BLaER1 treated with 17β-estradiol and CSF1 and Interleukin-3, amounts not matched to agents 10 nM and 100 nM (cell line): Measurements from ENCODE around the gene TMEM132D.

Source experiments
- H3K27ac ChIP-seq, 11 experiments: shearing (Covaris generic); formaldehyde crosslinking; 2 replicates each; pipeline ENCODE4 v1.8.1; 2022
- H3K27me3 ChIP-seq, 11 experiments: shearing (Covaris generic); formaldehyde crosslinking; 2 replicates each; pipeline ENCODE4 v1.8.1; 2022
- H3K36me3 ChIP-seq, 11 experiments: shearing (Covaris generic); formaldehyde crosslinking; 2 replicates each; pipeline ENCODE4 v1.8.1; 2022
- H3K4me1 ChIP-seq, 10 experiments: shearing (Covaris generic); formaldehyde crosslinking; 2 replicates each; pipeline ENCODE4 v1.8.1; 2022
- H3K4me2 ChIP-seq, 11 experiments: shearing (Covaris generic); formaldehyde crosslinking; 2 replicates each; pipeline ENCODE4 v1.8.1; 2022
- H3K4me3 ChIP-seq, 10 experiments: shearing (Covaris generic); formaldehyde crosslinking; 2 replicates each; pipeline ENCODE4 v1.8.1; 2022
- H3K9ac ChIP-seq, 11 experiments: shearing (Covaris generic); formaldehyde crosslinking; 2 replicates each; pipeline ENCODE4 v1.8.1; 2022
- H3K9me3 ChIP-seq, 11 experiments: shearing (Covaris generic); formaldehyde crosslinking; replicated peaks in 1 of 11; 2 replicates each; pipeline ENCODE4 v1.8.1; 2022
- H4K20me1 ChIP-seq, 11 experiments: shearing (Covaris generic); formaldehyde crosslinking; 2 replicates each; pipeline ENCODE4 v1.8.1; 2022
- Cebpa-rat ChIP-seq, 11 experiments: shearing (Covaris generic); IDR thresholded peaks; 2 replicates each; pipeline ENCODE4 v1.8.1; 2022

TMEM132D gene

GRCh38 chr12:129357233-129357632 is 546.6 kb downstream of the TMEM132D start:
- no peaks in the 10 kb centered on the region for H4K20me1 ChIP-seq
- H3K9me3 ChIP-seq, result no peaks in the 10 kb centered on the region
- H3K36me3 ChIP-seq, result no peaks in the 10 kb centered on the region
- no peaks in the 10 kb centered on the region for H3K4me1 ChIP-seq
- TF ChIP-seq Cebpa-rat (IDR thresholded peaks at IDR 0.05), result no peak
- no peak overlapping the region for H3K9ac ChIP-seq
- H3K27ac ChIP-seq, result no peak overlapping the region
- H3K27me3 ChIP-seq, result no peaks in the 10 kb centered on the region
- no peak overlapping the region for H3K4me2 ChIP-seq
- no peak overlapping the region for H3K4me3 ChIP-seq

GRCh38 chr12:129351481-129351880 is 552.3 kb downstream of the TMEM132D start:
- Histone ChIP-seq H3K9ac (no peak overlapping the region), H3K4me3 (no peak overlapping the region), H3K4me1 (no peaks in the 10 kb centered on the region), H3K27ac (no peak overlapping the region), H4K20me1 (no peaks in the 10 kb centered on the region), H3K4me2 (no peak overlapping the region), H3K36me3 (no peaks in the 10 kb centered on the region), H3K27me3 (no peaks in the 10 kb centered on the region), H3K9me3 (no peaks in the 10 kb centered on the region)
- TF ChIP-seq Cebpa-rat (IDR thresholded peaks at IDR 0.05), result no peak

DNA sequence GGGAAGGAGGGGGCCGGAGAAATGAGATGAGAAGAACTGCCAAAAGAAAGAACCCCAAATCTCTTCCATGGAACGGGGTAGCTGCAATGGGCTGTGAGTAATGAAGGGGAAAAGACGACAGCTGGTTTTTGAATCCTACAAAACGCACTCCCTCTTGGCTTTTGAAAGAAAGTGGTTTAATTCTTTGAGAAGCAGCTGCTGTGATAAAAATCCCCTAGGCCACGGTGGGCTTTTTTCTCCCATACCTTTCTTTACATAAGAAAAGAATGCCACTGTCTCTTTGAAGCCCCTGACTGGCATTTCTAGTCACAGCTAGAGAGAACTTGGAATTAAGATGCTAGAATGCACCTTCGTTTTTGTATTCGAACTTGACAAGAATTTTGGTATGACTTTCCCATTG is 564.5 kb downstream of the TMEM132D start:
- H3K4me2 ChIP-seq, result no peak overlapping the region
- no peak overlapping the region for H3K9ac ChIP-seq
- H3K36me3 ChIP-seq, result no peaks in the 10 kb centered on the region
- no peaks in the 10 kb centered on the region for H3K4me1 ChIP-seq
- no peaks in the 10 kb centered on the region for H4K20me1 ChIP-seq
- H3K27me3 ChIP-seq, result no peaks in the 10 kb centered on the region
- no peak overlapping the region for H3K27ac ChIP-seq
- no peak overlapping the region for H3K4me3 ChIP-seq
- H3K9me3 ChIP-seq, result peaks cover 4 to 17% (median 8%) of the 10 kb centered on the region in 11 experiments; a peak in 18 of 22 replicates
- no peak for TF ChIP-seq Cebpa-rat (IDR thresholded peaks at IDR 0.05)

- H3K9ac ChIP-seq, result no peak overlapping the region
Measured at GRCh38 chr12:129337413-129337812, 566.4 kb downstream of the TMEM132D start.

DNA sequence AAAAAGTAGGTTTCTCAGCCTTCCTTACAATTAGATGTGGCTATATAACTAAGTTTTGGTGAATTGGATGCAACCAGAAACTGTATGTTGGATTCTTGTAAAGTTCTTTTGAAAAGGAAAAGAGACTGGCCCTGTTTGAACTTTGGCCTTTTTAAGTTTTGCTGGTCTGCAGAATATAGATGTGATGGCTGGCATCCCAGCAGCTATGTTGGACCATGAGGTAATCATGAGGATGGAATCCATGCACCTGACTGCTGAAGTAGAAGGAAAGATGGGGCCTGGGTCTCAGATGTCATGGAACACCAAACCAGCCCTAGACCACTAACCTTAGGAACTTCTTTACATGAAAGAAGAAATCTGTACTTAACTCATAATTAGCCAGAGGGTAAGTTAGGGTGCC is 568.1 kb downstream of the TMEM132D start:
- Histone ChIP-seq H3K4me3 (no peak overlapping the region), H3K4me1 (peaks cover 0 to 11% (median 9%) of the 10 kb centered on the region in 10 experiments; a peak in 10 of 20 replicates), H3K9ac (no peak overlapping the region), H3K27me3 (no peaks in the 10 kb centered on the region), H4K20me1 (no peaks in the 10 kb centered on the region), H3K4me2 (no peak overlapping the region), H3K27ac (no peak overlapping the region), H3K36me3 (no peaks in the 10 kb centered on the region), H3K9me3 (peaks cover 5 to 20% (median 13%) of the 10 kb centered on the region in 11 experiments; a peak in 20 of 22 replicates)
- no peak for TF ChIP-seq Cebpa-rat (IDR thresholded peaks at IDR 0.05)

More at GRCh38 chr12:129337413-129337812, 566.4 kb downstream of the TMEM132D start:
- H3K36me3 ChIP-seq, result no peaks in the 10 kb centered on the region
- no peaks in the 10 kb centered on the region for H3K27me3 ChIP-seq
- H3K4me2 ChIP-seq, result no peak overlapping the region
- no peaks in the 10 kb centered on the region for H4K20me1 ChIP-seq
- no peaks in the 10 kb centered on the region for H3K4me1 ChIP-seq
- H3K4me3 ChIP-seq, result no peak overlapping the region
- H3K9me3 ChIP-seq, result peaks cover 5 to 20% (median 13%) of the 10 kb centered on the region in 11 experiments; a peak in 20 of 22 replicates
- H3K27ac ChIP-seq, result no peak overlapping the region
- TF ChIP-seq Cebpa-rat (IDR thresholded peaks at IDR 0.05), result no peak

- Histone ChIP-seq H3K27ac (no peak overlapping the region), H3K4me1 (peaks cover 0 to 11% (median 9%) of the 10 kb centered on the region in 10 experiments; a peak in 10 of 20 replicates), H3K4me2 (no peak overlapping the region), H3K9ac (no peak overlapping the region), H3K4me3 (no peak overlapping the region; a peak in 1 of 20 replicates), H3K36me3 (no peaks in the 10 kb centered on the region), H3K9me3 (peaks cover 5 to 20% (median 13%) of the 10 kb centered on the region in 11 experiments; a peak in 20 of 22 replicates), H3K27me3 (no peaks in the 10 kb centered on the region), H4K20me1 (no peaks in the 10 kb centered on the region)
- TF ChIP-seq Cebpa-rat (IDR thresholded peaks at IDR 0.05), result no peak
Measured at GRCh38 chr12:129332286-129332685, 571.5 kb downstream of the TMEM132D start.

GRCh38 chr12:129331356-129332085 is 572.3 kb downstream of the TMEM132D start:
- H4K20me1 ChIP-seq, result no peaks in the 10 kb centered on the region
- peak overlapping the region in 8 of 11 experiments; percentile 18 to 56 (median 44); a peak in 16 of 22 replicates for H3K4me2 ChIP-seq
- no peak overlapping the region for H3K4me3 ChIP-seq
- H3K36me3 ChIP-seq, result no peaks in the 10 kb centered on the region
- H3K27me3 ChIP-seq, result no peaks in the 10 kb centered on the region
- no peak overlapping the region for H3K27ac ChIP-seq
- H3K9me3 ChIP-seq, result peaks cover 5 to 17% (median 13%) of the 10 kb centered on the region in 11 experiments; a peak in 20 of 22 replicates
- H3K4me1 ChIP-seq, result peaks cover 0 to 11% (median 9%) of the 10 kb centered on the region in 10 experiments; a peak in 10 of 20 replicates
- H3K9ac ChIP-seq, result no peak overlapping the region
- TF ChIP-seq Cebpa-rat (IDR thresholded peaks at IDR 0.05), result no peak

DNA sequence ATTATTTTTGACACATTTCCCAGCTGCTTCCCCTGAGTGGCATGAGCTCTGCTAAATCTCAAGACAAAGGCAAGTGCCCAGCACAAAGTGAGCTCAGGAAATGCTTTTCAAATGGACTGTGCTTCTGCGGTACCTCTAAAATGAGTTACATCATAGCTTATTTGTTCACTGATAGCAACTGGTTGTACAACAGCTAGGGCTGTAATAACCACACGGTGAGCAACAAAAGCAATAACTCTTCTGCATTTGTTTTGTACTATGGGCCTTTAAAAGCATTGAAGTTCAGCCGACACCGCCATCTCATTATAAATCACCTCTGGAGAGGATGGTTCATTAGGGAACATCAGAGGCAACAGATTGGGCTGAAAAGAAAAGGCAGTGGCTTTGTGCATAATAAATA is 575.6 kb downstream of the TMEM132D start:
- Histone ChIP-seq H3K9me3 (peaks cover 0 to under 1% (median 0%) of the 10 kb centered on the region in 11 experiments; a peak in 1 of 22 replicates), H3K4me3 (no peak overlapping the region), H3K27ac (no peak overlapping the region), H3K9ac (no peak overlapping the region), H3K4me2 (no peak overlapping the region), H3K27me3 (no peaks in the 10 kb centered on the region), H3K4me1 (peaks cover 0 to 11% (median 9%) of the 10 kb centered on the region in 10 experiments; a peak in 11 of 20 replicates), H4K20me1 (no peaks in the 10 kb centered on the region), H3K36me3 (no peaks in the 10 kb centered on the region)
- TF ChIP-seq Cebpa-rat (IDR thresholded peaks at IDR 0.05), result no peak

DNA sequence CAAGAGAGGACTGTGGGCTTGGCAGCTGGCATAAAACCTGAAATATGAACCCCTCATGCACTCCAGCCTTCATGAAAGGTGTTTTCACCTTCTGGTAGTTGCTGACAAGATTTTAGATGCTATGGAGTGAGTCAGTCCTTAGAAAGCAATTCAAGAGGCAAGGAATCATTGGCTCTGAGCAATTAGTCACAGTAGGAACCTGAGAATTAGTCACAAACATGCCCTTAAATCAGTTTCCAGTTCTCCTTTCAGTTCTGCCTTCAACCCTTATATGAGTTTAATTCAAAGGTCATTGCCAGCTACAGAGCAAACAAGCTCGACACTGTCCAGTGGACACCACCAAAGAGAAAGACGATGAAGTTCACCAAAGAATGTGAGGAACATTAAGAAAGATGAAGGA is 578.3 kb downstream of the TMEM132D start:
- Histone ChIP-seq H3K27me3 (no peaks in the 10 kb centered on the region), H3K36me3 (no peaks in the 10 kb centered on the region), H3K4me3 (no peak overlapping the region), H4K20me1 (no peaks in the 10 kb centered on the region), H3K9ac (no peak overlapping the region), H3K4me2 (no peak overlapping the region; a peak in 1 of 22 replicates), H3K9me3 (no peaks in the 10 kb centered on the region), H3K4me1 (no peaks in the 10 kb centered on the region; a peak in 1 of 20 replicates), H3K27ac (no peak overlapping the region)
- no peak for TF ChIP-seq Cebpa-rat (IDR thresholded peaks at IDR 0.05)

DNA sequence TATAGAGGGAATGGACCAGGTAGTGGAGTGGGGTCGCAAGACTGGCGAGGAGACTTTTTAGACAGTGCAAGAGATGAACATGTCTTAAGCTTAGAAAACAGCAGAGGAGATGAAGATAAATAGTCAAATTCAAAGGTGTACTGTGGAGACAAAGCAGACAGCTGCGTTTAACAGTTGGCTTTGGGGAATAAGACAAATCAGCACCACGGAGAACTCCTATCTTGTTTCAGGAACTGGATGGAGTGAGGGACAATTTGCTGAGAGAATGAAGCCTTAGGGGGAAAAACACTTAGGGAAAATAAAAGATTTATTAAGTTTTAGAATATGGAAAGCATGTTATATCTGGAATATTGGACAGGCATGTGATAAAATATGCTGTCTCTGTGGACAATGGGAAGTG is 591.8 kb downstream of the TMEM132D start:
- H3K4me1 ChIP-seq, result no peaks in the 10 kb centered on the region
- no peaks in the 10 kb centered on the region for H3K36me3 ChIP-seq
- H3K27me3 ChIP-seq, result no peaks in the 10 kb centered on the region
- no peak overlapping the region for H3K4me2 ChIP-seq
- no peak overlapping the region for H3K27ac ChIP-seq
- no peaks in the 10 kb centered on the region for H4K20me1 ChIP-seq
- no peak for TF ChIP-seq Cebpa-rat (IDR thresholded peaks at IDR 0.05)
- no peak overlapping the region for H3K4me3 ChIP-seq
- no peaks in the 10 kb centered on the region for H3K9me3 ChIP-seq
- no peak overlapping the region for H3K9ac ChIP-seq
